GM21360 (cell line): Measurements from ENCODE around the gene SH2D3C.

Experiments
- ATAC-seq: cut with Tn5 transposase; IDR thresholded peaks from one replicate; pipeline ENCODE4 v1.9.1; 2021; ENCODE audit warnings: mild to moderate bottlenecking, moderate library complexity; ENCODE audit not compliant: unreplicated experiment

Gene SH2D3C

GRCh38 chr9:127703289-127703946 lies 75.0 kb downstream of the SH2D3C start:
- no peak for ATAC-seq

GRCh38 chr9:127700594-127701255 lies 77.7 kb downstream of the SH2D3C start:
- no peak for ATAC-seq

- ATAC-seq: no peak
Observed at GRCh38 chr9:127700140-127700539, 78.3 kb downstream of the SH2D3C start.

GRCh38 chr9:127698985-127699670 lies 79.3 kb downstream of the SH2D3C start:
- peak; percentile 75 for ATAC-seq

- no peak for ATAC-seq
Observed at GRCh38 chr9:127698386-127698785, 80.1 kb downstream of the SH2D3C start.

- ATAC-seq: no peak
Observed at GRCh38 chr9:127697575-127697974, 80.9 kb downstream of the SH2D3C start.

- no peak for ATAC-seq
Observed at GRCh38 chr9:127694890-127695720, 83.4 kb downstream of the SH2D3C start.

- ATAC-seq: no peak
Observed at GRCh38 chr9:127693697-127694096, 84.8 kb downstream of the SH2D3C start.

- ATAC-seq: no peak
Observed at GRCh38 chr9:127693143-127693542, 85.3 kb downstream of the SH2D3C start.

- no peak for ATAC-seq
Observed at GRCh38 chr9:127692071-127692470, 86.4 kb downstream of the SH2D3C start.

GRCh38 chr9:127690735-127691134 lies 87.7 kb downstream of the SH2D3C start:
- ATAC-seq: no peak

GRCh38 chr9:127689329-127690000 lies 89.0 kb downstream of the SH2D3C start:
- no peak for ATAC-seq
